HG03354 (cell line): ENCODE measurements around the gene ARL1.

ENCODE experiments used
- ATAC-seq: cut with Tn5 transposase; IDR thresholded peaks from one replicate; pipeline ENCODE4 v1.9.1; 2021; ENCODE audit warnings: mild to moderate bottlenecking; ENCODE audit not compliant: unreplicated experiment, poor library complexity, severe bottlenecking

Gene ARL1

DNA sequence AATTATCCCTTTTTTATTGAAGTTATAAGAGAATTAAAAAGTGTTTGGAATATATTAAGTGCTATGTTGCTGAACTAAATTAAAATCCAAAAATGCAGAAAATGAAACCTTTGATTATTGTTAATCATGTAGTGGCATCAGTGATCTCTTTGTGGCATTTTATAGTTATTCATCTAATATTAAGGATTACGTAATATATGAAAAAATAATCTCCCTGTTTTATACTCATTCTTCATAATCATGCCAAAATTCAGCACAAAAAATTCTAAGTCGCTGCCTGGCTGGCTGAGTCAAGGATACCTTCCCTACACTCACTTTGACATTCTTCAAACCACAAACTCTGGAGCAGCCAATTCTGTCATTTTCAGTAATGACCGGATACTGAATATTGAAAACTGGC, 63.7 kb downstream of the ARL1 start:
- ATAC-seq, result no peak
